ENCODE data around the gene MAB21L4. TPM values are rescaled to one million over a fixed set of nuclear protein-coding genes. Genes with fewer than 3 reads are reported as not detected.

The MAB21L4 gene
- total and polyA plus RNA-seq, 2 experiments from 2014 or later, result not detected

DNA sequence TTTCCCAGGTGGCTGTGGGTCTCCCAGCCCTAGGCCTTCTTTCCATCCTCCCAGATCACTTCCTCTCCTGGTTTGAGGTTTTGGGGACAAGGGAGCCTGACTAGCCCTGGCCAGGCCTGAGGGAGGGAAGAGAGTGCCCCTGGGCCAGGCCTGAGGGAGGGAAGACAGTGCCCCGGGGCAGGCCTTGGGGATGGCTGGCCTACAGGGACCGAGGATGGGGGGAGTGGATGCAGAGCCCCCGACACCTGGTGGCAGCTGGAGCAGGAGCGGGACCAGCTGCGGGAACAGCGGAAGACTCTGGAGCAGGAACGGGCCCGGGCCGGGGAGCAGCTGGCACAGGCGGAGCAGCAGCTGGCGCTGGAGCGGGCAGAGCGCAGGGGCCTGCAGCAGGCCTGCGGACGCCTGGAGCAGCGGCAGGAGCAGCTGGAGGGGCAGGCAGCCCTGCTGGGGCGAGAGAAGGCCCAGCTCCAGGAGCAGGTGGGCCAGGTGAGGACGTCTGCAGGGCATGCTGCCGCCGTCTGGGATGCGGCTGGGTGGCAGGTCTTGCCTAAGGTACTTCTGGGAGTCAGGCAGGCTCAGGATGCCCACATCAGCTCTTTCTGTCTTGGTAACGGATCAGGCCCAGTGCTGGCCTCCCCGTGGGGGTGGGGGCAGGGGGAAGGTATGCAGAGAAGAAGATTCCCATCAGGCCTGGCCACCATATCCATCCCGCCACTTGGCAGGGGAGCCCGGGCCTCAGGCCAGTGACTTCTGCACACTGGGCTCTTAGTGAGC, 39.3 kb upstream of the MAB21L4 start:
- H3K4me1 ChIP-seq (ENCODE audit: insufficient read depth), result no peaks in the 10 kb centered on the region
- Mint-ChIP-seq H3K4me1 (no peaks in the 10 kb centered on the region; the same call in 2 of the 3 replicates), H3K36me3 (ENCODE audit: low read depth) (no peaks in the 10 kb centered on the region), H3K4me3 (no peak overlapping the region), H3K9me3 (no peaks in the 10 kb centered on the region; the same call in 2 of the 3 replicates), H3K27me3 (ENCODE audit: insufficient read depth, low read depth, poor library complexity) (peaks cover 2% of the 10 kb centered on the region), H3K27ac (no peak overlapping the region)
- H3K36me3 ChIP-seq (ENCODE audit: insufficient read depth), result no peaks in the 10 kb centered on the region
- H3K27ac ChIP-seq (ENCODE audit: low read depth), result no peak overlapping the region
- no peaks in the 10 kb centered on the region for H3K9me2 ChIP-seq (ENCODE audit: insufficient read depth)
- ATAC-seq (peak; percentile 18; the same call in 2 of the 3 replicates), DNase-seq (ENCODE audit: low spot score) (no peak)
- H3K4me3 ChIP-seq, result no peak overlapping the region
- H3K79me2 ChIP-seq (replicated peaks; ENCODE audit: insufficient read depth), result no peaks in the 10 kb centered on the region
- TF ChIP-seq, protein P1, sequence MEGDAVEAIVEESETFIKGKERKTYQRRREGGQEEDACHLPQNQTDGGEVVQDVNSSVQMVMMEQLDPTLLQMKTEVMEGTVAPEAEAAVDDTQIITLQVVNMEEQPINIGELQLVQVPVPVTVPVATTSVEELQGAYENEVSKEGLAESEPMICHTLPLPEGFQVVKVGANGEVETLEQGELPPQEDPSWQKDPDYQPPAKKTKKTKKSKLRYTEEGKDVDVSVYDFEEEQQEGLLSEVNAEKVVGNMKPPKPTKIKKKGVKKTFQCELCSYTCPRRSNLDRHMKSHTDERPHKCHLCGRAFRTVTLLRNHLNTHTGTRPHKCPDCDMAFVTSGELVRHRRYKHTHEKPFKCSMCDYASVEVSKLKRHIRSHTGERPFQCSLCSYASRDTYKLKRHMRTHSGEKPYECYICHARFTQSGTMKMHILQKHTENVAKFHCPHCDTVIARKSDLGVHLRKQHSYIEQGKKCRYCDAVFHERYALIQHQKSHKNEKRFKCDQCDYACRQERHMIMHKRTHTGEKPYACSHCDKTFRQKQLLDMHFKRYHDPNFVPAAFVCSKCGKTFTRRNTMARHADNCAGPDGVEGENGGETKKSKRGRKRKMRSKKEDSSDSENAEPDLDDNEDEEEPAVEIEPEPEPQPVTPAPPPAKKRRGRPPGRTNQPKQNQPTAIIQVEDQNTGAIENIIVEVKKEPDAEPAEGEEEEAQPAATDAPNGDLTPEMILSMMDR (conservative IDR thresholded peaks at IDR 0.05; ENCODE audit: low read depth in 2 of 2), result no peak
- no peak for TF ChIP-seq ZNF331 (CRISPR knock-in tag; IDR thresholded peaks at IDR 0.05; ENCODE audit: low read depth)
- TF ChIP-seq, protein P2, sequence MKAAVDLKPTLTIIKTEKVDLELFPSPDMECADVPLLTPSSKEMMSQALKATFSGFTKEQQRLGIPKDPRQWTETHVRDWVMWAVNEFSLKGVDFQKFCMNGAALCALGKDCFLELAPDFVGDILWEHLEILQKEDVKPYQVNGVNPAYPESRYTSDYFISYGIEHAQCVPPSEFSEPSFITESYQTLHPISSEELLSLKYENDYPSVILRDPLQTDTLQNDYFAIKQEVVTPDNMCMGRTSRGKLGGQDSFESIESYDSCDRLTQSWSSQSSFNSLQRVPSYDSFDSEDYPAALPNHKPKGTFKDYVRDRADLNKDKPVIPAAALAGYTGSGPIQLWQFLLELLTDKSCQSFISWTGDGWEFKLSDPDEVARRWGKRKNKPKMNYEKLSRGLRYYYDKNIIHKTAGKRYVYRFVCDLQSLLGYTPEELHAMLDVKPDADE (IDR thresholded peaks at IDR 0.05), result no peak
- TF ChIP-seq, protein P3, sequence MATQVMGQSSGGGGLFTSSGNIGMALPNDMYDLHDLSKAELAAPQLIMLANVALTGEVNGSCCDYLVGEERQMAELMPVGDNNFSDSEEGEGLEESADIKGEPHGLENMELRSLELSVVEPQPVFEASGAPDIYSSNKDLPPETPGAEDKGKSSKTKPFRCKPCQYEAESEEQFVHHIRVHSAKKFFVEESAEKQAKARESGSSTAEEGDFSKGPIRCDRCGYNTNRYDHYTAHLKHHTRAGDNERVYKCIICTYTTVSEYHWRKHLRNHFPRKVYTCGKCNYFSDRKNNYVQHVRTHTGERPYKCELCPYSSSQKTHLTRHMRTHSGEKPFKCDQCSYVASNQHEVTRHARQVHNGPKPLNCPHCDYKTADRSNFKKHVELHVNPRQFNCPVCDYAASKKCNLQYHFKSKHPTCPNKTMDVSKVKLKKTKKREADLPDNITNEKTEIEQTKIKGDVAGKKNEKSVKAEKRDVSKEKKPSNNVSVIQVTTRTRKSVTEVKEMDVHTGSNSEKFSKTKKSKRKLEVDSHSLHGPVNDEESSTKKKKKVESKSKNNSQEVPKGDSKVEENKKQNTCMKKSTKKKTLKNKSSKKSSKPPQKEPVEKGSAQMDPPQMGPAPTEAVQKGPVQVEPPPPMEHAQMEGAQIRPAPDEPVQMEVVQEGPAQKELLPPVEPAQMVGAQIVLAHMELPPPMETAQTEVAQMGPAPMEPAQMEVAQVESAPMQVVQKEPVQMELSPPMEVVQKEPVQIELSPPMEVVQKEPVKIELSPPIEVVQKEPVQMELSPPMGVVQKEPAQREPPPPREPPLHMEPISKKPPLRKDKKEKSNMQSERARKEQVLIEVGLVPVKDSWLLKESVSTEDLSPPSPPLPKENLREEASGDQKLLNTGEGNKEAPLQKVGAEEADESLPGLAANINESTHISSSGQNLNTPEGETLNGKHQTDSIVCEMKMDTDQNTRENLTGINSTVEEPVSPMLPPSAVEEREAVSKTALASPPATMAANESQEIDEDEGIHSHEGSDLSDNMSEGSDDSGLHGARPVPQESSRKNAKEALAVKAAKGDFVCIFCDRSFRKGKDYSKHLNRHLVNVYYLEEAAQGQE (IDR thresholded peaks at IDR 0.05; ENCODE audit: unreplicated experiment), result no peak
- H3K4me2 ChIP-seq, result no peak overlapping the region
- H3F3A ChIP-seq (replicated peaks; ENCODE audit: low read depth), result no peaks in the 10 kb centered on the region
- no peak overlapping the region for H2AFZ ChIP-seq
- H4K20me1 ChIP-seq (replicated peaks; ENCODE audit: insufficient read depth), result no peaks in the 10 kb centered on the region
- no peaks in the 10 kb centered on the region for H3K27me3 ChIP-seq (ENCODE audit: insufficient read depth)

DNA sequence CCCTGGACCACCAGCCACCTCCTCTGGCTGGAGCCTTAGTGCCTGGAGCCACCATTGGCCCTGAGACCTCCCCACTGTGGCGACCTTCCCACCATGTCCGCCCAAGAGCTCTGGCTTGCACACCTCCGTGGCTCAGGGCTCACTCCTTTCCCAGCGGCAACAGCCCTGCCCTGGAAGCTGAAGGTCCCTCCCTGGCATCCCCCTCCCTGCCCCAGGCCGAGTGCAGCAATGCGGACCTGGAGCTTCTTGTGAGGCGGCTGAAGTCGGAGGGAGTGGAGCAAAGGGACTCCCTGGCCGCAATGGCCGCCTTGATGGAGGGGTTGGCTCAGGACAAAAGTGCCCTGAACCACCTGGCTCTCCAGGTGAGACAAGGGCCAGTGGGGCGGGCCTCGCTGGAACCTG, 38.7 kb upstream of the MAB21L4 start:
- no peak for ATAC-seq
- H3K9me3 Mint-ChIP-seq, result no peaks in the 10 kb centered on the region; the same call in 2 of the 3 replicates
- TF ChIP-seq EZH2phosphoT487 (IDR thresholded peaks at IDR 0.05; ENCODE audit: unreplicated experiment) (no peak), JUNB (IDR thresholded peaks at IDR 0.05; ENCODE audit: unreplicated experiment) (no peak), NANOG (IDR thresholded peaks at IDR 0.05; ENCODE audit: borderline replicate concordance) (no peak), CREB1 (CRISPR knock-in tag; IDR thresholded peaks at IDR 0.05; ENCODE audit: low read depth) (no peak), ZNF114 (CRISPR knock-in tag; IDR thresholded peaks at IDR 0.05) (no peak), ZNF331 (CRISPR knock-in tag; IDR thresholded peaks at IDR 0.05; ENCODE audit: low read depth) (no peak), STAT1 (IDR thresholded peaks at IDR 0.05; ENCODE audit: unreplicated experiment) (no peak), EZH2 (IDR thresholded peaks at IDR 0.05; ENCODE audit: low read depth, unreplicated experiment) (no peak)
- TF ChIP-seq, protein P1 (conservative IDR thresholded peaks at IDR 0.05; ENCODE audit: low read depth in 2 of 2), result no peak
- TF ChIP-seq, protein P2 (IDR thresholded peaks at IDR 0.05), result no peak

More for the DNA sequence above, 38.7 kb upstream of the MAB21L4 start:
- H3K27ac ChIP-seq (ENCODE audit: low read depth), result no peak overlapping the region
- H3K4me1 Mint-ChIP-seq, result no peaks in the 10 kb centered on the region; the same call in 2 of the 3 replicates
- H3F3A ChIP-seq (replicated peaks; ENCODE audit: low read depth), result no peaks in the 10 kb centered on the region
- no peaks in the 10 kb centered on the region for H3K36me3 Mint-ChIP-seq (ENCODE audit: low read depth)
- H3K4me2 ChIP-seq, result no peak overlapping the region
- no peaks in the 10 kb centered on the region for H3K9me2 ChIP-seq (ENCODE audit: insufficient read depth)
- no peaks in the 10 kb centered on the region for H3K27me3 ChIP-seq (ENCODE audit: insufficient read depth)
- H3K36me3 ChIP-seq (ENCODE audit: insufficient read depth), result no peaks in the 10 kb centered on the region
- no peak overlapping the region for H2AFZ ChIP-seq
- H3K4me3 ChIP-seq, result no peak overlapping the region
- H3K79me2 ChIP-seq (replicated peaks; ENCODE audit: insufficient read depth), result no peaks in the 10 kb centered on the region
- no peak overlapping the region for H3K4me3 Mint-ChIP-seq
- H4K20me1 ChIP-seq (replicated peaks; ENCODE audit: insufficient read depth), result no peaks in the 10 kb centered on the region
- H3K4me1 ChIP-seq (ENCODE audit: insufficient read depth), result no peaks in the 10 kb centered on the region
- DNase-seq (ENCODE audit: low spot score), result no peak
- peaks cover 2% of the 10 kb centered on the region for H3K27me3 Mint-ChIP-seq (ENCODE audit: insufficient read depth, low read depth, poor library complexity)
- H3K27ac Mint-ChIP-seq, result no peak overlapping the region

All from GM23338 (cell line).